NOMO-1 treated with DMSO at 0.1 percent for 48 hours (cell line): ENCODE results near the gene PPIB.

ENCODE experiments used
- DNase-seq: peaks from one replicate; lab custom pipeline; 2025; ENCODE audit not compliant: unreplicated experiment; lab: John Stamatoyannopoulos, UW

PPIB gene

GRCh38 chr15:64162869-64163658, at the start of gene PPIB:
PPIB (minus strand) TSS chr15:64163022; CDS start chr15:64162986, 36 bp downstream.
- peak; percentile 99 for DNase-seq

- DNase-seq = no peak
These were observed 48.9 kb upstream of the PPIB start for GRCh38 chr15:64211696-64212095.

DNA sequence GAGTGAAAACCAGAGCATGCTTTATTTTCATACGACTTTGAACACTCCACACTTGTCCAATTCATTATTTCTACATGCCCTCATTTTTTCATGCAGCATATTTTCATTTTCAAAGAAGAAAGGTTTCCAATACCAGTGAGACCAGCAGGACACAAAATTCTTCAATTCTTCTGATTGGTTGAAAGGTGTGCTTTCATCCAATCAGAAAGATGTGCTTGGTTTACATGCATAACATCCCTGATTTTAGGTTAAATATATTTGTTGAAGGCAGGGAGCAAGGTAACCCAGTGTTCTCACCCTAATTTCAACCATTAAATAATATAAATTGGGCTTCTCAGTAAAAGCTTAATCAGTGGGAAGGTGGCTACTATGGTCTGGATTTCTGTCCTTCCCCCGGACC, 47.5 kb upstream of the PPIB start:
- DNase-seq = no peak

DNA sequence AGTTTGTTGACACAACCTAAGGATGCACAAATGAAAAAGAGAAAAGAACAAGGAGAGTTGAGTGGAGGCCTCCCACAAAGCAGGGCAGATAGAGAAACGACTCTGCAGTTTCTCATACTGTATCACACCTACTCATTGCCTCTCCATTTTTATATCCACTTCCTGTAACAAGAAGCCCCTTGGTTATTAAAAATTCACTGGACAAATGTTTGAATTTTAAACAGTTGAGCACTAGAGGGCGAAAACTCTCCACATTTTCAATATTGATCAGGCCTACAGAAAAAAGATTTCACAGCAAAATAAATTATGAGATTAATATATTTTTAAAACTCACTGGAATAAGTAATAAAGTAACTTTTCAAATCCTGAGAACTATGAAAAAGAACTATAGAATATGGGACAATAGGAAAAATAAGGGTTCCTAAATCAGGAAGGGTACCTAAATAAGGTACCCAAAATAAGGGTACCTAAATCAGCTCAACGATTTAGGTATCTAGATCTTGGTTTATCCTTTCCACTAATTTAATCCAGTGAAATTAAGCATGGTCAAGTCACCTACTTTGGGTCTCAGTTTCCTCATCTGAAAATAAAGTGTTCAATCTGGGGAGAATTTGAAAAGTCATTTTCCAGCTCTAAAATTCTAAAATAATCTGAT, 47.0 kb upstream of the PPIB start:
- DNase-seq = peak; percentile 28

- no peak for DNase-seq
These were observed 42.4 kb upstream of the PPIB start for GRCh38 chr15:64205202-64205601.

DNA sequence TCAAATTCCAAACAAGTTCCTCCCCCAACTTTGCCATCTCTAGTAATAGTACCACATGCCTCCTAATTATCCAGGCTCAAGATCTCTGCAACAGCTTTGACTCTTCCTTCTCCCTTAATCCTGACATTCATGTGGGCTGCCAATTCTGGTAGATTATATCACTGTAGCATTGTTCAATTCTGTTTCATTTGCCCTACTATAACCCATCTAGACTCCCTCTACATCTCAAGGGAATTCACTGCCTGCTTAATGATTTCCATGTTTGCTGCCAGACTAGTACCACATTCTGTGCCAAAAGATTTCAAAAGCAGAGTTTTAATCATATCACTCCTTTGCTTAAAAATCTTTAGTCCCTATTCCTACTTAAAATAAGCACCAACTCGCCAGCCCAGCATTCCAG, 34.6 kb upstream of the PPIB start:
- DNase-seq = no peak

- no peak for DNase-seq
These were observed 31.1 kb upstream of the PPIB start for GRCh38 chr15:64193971-64194370.

DNA sequence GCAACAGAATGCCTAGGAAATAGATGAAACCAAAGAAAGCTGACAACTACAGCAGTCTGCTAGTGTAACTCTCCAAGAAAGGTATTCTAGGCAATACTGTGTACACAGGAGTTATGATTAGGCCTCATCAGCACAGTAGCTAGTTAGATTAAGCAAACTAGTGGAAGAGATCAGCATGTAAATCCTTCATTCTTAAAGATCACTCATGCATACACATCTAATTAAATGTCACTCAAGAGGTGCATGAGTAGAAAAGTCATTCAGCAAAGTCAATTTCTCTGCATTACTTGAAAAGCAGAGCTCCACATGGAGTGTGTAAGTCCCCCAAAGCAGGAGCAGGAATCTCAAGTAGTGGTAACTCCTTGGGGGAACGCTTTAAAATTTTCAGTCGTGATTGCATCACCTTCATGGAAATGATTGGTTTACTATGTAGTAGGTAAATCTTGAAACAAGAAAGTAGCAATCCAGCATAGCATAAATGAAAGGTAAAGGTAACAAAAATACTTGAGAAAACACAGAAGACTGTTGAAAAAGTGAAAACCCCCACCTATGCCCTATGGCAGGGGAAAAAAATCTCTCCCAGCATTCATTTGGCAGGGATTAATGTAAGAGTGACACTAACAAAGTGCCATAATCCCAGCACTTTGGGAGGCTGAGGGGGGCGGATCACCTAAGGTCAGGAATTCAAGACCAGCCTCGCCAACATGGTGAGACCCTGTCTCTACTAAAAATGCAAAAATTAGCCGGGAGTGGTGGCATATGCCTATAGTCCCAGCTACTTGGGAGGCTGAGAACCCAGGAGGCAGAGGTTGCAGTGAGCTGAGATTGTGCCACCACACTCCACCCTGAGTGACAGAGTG, 29.4 kb upstream of the PPIB start:
- DNase-seq = no peak

DNA sequence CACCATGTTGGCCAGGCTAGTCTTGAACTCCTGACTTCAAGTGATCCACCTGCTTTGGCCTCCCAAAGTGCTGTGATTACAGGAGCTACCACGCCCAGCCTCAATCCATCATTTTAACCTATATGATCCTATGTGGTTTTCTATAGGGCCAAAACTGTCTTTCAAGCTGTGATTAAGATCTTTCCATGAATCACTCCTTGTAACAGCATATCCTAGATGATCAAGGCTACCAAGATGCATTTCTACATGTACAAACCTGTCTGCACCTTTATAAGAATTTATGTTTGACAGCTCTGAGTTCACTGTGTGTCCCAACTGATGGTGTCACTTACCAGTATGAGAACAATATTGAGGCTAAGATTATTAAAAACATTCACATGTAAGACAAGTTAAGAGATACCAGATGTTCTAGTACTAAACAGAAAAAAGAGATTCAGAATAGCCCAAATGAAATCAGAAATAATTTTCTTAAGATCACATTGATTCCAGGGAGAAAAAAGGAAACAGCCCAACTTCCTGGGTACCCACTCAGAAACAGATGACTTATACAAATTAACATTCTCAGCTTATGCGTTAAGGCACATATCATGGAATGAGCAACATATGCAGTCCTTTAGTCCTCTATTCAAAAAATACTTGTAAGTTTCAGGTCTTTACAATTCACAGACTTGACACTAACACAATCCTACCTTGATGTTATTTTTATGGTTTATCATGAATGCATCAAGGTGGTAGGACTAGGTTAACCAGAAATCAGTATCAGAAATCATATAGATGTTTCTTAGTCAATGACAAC, 24.8 kb upstream of the PPIB start:
- no peak for DNase-seq

DNA sequence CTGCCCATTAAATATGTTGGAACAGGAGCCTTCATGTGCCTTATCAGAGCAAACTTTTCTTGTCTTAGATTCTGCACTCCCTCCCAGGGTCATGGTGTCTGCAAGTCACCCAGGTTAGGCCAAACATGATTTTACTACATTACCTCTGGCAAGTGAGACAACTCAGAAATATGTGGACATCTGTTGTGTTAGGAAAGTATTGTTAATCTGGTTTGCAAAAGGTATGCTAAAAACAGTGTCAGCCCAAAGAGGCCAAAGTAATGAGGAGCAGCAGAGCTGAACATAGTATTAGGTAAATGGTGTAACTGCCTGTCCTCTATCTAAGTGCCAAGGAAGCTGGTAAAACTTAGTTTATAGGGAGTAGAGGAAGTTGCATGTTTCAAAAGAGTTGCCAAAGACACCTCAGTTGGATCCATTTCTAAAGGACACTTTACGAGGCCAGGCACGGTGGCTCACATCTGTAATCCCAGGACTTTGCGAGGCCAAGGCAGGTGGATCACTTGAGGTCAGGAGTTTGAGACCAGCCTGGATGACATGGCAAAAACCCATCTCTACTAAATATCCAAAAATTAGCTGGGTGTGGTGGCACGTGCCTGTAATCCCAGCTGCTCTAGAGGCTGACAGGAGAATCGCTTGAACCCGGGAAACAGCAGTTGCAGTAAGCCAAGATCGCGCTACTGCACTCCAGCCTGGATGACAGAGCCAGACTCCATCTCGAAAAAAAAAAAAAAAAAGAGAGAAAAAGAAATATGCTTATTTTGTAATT, 22.5 kb upstream of the PPIB start:
- no peak for DNase-seq

DNA sequence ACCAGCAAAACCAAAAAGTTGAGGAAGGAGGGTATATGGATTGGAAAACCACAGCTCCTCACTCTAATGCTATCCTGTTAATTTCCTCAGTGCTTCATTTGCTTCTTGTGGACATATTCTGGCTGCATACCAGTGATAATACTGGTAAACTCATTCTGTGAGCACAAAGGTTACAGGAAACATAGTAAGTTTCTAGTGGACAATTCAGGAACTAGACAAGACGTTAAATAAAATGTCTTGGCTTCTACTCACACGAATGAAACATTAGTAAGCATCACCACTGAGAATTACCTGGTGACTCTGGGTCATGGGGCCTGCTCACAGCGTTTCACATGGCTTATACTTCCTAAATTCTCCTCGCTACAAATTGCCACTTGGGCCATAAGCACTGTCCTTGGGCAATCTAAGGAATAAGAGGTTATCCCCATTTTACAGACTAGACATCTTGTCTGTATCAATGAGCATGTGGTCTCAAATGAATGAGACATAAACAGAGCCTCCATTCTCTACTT, 20.1 kb upstream of the PPIB start:
- no peak for DNase-seq

DNA sequence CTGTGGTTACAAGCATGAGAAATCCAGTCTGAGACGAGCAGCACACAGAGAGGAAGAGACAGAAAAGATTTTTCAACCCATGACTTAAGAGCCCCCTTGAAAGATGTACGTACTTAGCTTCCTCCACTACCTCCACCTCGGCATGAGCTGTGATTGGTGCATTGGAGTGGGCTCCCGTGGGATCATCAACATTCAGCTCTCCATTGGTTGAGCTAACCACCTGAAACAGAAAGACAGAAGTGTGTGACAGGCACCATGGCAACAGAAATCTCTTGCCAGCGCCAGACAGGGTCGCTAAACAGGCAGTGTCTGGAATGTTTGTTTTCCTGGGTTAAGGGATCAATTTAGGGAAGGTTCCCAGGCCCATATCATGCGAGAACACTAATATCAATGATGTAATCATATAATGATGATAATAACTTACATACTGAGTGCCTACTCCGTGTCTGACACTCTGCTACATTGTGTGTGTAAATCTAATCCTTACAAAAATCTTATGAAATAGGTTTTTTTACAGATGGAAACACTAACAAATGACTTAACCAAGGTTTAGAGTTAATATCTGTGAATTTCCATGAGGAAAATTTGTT, 17.5 kb upstream of the PPIB start:
- DNase-seq = no peak

- no peak for DNase-seq
These were observed 3.5 kb upstream of the PPIB start for GRCh38 chr15:64166102-64166890.

GRCh38 chr15:64164436-64164835, 1.6 kb upstream of the PPIB start:
- DNase-seq = no peak

DNA sequence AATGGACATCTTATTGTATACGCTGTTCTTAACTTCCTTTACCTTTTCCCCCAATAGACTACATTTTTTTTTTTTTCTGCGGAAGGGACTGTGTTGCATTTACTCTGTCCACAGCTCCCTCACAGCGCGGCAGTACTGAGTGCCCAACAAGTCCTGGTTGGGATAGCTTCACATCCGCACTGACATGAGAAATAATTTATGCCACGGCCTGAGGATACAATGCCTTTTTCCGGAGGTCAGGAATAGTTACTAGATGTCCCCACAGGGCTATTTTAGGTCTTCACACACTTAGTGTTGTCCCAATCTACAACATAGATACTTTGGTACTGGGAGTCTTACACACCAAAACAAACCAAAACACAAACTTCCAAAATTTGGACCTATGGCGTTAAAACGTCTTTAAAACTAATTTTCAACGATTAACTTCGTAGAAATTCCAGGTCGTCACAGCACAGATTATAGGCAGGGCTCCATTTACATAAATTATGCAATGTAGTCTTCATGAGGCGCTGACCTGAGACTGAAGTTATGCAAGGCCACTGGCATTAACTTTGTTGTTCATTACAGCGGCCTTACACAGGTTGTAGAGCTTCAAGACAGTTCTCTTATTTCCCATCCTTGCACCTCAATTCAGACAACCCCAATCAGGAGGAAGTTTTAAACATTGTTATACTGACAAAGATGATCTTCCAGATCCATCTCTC, 989 bp upstream of the PPIB start:
- DNase-seq = peak; percentile 69

GRCh38 chr15:64162478-64162868, 349 bp downstream of the PPIB start:
- no peak for DNase-seq

GRCh38 chr15:64161688-64162477, 939 bp downstream of the PPIB start:
- DNase-seq = no peak
